HG03342 (cell line): ENCODE data around the gene XPR1.

Source experiments
- ATAC-seq: cut with Tn5 transposase; IDR thresholded peaks from one replicate; pipeline ENCODE4 v1.9.1; 2021; ENCODE audit warnings: mild to moderate bottlenecking, moderate library complexity; ENCODE audit not compliant: unreplicated experiment

The XPR1 gene

DNA sequence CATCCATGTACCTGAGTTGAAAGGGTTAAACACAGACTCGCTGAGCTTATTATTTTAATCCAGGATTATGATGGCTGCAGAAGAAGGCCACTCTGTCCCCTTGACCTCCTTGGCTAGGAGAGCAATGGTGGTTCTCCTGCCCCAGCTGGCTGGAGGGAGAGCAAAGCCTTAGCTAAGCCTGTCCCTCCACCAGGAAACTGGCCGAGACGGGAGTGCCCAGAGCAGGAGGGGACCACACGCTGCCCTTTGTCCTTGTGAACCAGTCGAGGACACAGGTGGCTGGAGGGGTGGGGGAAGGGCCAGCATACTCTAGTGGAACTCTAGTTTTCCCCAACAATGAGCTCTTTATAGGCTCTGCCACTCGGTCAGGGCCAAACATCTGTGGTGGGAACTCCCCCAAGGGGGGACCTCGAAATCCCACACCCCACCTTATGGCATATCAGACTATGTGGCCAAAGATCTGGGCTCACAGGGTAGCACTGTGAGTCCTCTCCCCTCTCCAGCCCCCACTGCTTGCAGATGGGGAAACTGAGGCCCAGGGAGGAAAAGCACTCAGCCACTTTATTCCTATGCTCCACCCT lies 293.7 kb downstream of the XPR1 start:
- ATAC-seq: no peak

DNA sequence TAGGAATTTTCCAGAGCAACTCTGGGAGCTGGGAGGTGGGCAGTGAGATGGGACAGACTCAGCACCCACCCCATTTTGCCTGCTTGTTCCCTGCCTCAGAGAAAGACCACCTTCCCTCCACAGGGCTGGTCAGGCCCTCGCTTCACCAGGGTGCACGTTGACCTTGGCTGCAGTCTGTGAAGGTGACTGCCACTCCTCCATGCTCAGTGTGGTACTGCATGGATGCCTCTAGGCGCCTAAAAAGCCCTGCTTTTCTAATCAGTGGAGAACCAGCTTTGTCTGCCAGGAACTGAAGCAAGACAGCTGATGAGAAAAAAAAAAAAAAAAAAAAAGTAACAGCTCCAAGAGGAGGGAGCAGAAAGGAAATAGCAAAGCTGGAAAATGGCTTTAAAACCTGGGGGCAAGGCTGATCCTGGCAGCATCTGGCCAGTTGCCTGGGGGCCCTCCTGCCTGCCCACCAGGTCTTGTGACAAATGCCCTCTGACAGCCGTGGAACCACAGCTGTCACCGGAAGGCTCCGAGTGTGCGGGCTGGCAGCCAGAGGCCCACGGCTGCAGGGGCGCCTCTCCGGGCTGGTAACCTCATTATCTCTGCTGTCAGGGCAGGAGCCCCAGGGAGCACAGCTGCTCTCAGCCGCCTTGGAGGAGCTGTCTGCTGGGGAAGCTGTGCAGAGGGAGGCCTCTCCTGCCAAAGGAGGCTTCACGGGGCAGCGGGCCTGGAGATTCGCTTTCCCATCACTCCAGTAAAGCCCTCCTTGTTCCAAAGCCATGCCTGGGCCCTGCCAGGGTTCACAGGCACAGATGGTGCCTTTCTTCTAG lies 294.6 kb downstream of the XPR1 start:
- no peak for ATAC-seq

- ATAC-seq: no peak
Observed at GRCh38 chr1:180927348-180927747, 295.5 kb downstream of the XPR1 start.

- ATAC-seq: no peak
Observed at GRCh38 chr1:180927841-180928240, 296.0 kb downstream of the XPR1 start.

DNA sequence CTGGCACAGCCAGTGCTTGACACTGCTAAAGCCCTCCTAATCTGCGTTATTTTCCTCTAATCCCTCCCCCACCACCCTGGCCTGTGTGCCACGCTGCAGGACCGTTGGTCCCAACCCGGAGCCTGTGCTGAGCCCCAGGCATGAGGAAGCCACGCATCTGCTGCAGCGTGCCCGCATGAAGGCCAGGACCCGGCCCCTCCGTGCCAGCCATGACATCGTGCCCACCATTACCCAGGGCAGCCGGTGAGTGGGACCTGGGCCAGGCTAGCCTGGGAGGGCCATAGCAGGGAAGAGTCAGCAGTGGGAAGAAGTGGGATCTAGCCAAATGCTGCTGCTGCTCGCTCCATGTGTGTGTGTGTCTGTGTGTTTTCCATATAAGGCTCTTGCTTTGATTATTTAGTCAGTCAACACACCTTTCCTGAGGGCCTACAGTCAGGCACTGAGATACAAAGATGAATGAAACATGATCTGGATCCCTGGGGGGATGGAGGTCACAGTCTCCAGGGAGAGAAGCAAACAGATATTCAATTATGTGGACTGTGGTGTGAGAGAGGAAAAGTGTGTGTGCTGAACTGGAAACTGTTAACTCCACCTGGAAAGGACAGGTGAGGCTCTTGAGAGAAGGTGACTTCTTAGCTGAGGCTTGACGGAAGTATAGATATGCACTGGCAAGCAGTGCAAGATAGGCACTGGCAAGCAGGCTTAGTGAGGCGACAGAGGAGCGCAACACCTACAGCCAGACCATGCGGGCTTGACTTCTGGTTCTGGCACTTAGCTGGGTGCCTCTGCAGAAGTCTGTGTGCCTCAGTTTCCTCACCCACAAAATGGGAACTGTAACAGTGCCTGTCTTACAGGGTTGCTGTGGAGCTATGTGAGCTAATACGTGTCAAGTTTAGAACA lies 296.8 kb downstream of the XPR1 start:
- ATAC-seq: no peak

GRCh38 chr1:180929389-180929788 lies 297.6 kb downstream of the XPR1 start:
- no peak for ATAC-seq

DNA sequence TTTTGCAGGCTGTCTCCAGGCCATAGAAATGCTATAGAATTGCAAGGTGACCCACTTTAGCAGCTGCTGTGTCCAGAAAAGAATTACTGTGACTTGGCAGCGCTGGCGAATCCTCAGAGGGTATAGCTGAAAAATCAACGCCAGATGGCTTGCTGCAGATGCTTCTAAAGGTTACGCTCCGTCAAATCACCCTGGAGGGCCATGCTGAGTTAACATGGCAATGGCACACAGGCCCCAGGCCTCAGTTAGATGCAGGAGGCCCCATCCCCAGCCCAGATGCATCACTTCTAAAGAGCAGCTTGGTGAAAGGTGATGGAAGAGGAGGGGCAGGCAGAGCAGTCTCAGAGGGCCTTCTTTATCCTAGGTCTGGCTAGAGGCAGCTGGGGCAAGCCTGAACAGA lies 298.9 kb downstream of the XPR1 start:
- ATAC-seq: no peak

DNA sequence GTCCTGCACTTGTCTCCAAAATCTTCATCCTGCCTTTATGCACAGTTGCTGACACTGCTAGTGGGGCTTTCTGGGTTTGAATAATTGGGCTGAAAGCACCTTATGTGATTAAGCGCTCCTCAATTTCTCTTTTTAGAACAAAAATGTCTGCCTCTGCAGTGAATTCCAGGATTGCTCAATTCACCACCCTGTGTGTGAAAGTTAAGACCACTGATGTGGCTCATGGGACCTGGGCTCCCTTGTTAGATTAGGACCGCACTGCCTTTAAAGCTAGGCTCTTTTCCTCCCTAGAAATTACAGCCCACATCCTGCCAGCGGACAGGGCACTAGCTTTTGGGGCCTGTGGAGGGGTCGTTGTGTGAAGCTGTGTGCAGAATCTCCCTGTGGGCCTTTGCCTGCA lies 299.7 kb downstream of the XPR1 start:
- ATAC-seq: no peak

DNA sequence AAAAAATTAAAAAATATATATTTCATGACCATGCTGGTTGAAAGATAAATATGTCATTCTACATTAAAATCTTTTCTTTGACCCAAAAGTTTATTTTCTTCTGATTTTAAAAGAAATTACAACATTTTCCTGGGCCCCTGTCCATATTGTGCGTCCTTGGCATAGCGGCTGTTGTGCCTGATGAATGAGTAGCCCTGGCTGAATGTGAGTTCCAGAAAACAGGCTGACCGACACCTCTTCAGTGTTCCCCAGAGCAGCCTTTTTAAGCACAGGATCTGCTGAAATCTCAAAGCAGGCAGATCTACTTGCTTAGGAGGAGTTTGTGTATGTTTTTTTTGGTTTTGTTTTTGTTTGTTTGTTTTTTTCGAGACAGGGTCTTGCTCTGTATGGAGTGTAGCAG lies 300.6 kb downstream of the XPR1 start:
- ATAC-seq: no peak

GRCh38 chr1:180933141-180933540 lies 301.3 kb downstream of the XPR1 start:
- no peak for ATAC-seq

DNA sequence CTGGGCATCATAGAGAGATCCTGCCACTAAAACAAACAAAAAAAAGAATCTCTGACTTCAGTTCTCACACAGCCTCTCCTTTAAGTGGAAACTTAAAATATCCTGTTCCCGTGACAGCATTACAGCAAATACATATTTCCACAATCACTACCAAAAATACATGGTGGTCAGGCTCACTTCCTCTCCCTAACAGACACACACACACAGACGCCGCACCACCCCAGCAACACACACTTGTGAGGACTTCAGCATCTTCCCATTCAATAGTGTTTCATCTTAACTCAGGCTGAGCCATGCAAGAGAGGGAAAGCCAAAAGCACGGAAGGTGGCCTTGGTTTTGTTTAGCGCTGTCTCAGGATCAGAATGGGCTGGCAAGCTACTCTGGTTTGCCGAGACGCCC lies 302.7 kb downstream of the XPR1 start:
- ATAC-seq: no peak

GRCh38 chr1:180935326-180936109 lies 303.7 kb downstream of the XPR1 start:
- peak; percentile 50 for ATAC-seq

DNA sequence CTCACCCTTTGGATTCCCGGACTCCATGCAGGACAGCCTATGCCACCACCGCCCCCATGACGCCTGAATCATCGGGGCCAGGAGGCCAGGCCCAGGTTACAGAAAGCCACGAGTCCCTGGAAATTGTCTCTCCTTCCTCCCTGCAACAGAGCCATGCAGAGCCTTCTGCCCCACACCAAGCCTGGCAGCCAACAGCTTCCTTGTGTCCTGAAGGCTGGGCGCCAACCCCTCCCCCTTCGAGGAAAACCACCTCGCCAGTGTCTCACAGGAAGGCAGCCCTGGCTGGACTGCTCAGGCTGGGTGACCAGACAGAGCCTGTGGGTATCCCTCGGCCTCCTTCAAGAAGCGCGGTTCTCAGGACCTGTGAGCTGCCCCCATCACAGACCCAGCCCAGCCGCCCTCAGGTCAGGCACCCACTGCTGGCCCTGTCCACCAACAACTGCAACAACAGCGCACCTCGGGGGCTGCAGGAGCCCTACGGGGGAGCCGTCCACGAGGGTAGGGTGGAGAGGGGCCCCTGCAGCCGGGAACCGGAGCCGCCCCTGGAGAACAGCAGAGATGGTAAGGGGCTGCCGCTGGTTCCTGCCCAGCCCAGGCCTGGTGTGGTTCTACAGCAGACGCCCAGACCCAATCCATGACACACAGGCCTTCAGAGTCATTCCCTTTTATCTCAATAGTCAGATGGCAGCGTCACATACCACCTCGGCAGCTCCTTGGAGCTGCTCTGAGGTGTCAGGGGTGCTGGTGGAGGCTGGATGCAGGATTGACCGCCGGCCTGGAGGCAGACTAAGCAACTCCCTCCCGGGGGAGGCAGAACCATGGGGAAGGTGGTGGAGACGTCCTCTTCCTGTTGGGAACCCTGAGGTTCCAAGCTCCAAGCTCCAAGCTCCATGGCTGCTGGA lies 304.5 kb downstream of the XPR1 start:
- no peak for ATAC-seq

DNA sequence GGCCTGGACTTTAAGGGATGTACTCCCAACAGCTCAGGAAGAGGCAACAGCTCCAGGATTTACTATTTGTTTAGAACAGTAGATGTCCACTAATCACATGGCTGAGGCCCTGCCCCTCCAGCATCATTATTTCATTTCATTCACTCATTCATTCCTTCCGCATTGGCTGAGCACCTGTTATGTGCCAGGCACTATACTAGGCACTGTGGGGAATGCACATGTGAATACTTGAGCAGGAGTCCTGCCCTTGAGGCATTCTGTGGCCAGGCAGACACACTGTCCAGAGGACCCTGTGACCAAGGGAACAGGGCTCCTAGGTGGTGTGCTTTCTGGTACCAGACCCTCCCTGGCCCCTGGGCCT lies 305.2 kb downstream of the XPR1 start:
- ATAC-seq: no peak

- ATAC-seq: no peak
Observed at GRCh38 chr1:180937624-180938225, 305.9 kb downstream of the XPR1 start.

DNA sequence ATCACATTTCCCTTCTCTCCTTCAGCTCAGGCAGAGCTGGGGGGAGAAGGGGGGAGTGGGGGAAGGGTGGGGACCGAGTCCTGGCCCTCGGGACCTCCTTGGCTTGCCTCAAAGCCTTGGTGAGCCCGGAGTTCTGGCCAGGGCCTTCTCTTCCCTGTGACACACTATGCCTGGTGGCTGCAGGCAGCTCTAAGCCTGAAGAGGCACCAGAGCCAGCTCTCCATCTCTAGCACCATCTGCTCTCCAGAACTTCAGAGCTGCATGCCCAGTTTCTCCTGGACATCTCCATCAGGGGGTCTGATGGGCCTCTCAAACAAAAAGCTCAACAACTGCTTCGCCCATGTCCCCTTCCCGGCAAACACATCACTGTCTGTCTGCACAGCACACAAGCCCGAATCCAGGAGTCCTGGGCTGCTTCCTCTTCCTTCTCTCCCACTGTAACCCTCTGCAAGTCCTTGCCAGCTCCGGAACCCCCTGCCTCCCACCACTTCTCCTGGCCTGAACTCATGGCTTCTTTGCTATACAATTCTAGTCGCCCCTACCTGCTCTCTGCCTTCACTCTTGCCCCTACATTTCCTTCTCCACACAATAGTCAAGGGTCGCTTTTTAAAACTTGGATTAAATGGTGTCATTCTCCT lies 307.4 kb downstream of the XPR1 start:
- no peak for ATAC-seq

GRCh38 chr1:180939711-180940103 lies 307.9 kb downstream of the XPR1 start:
- no peak for ATAC-seq
